ENCODE results near the gene OSBPL2. TPM values are rescaled to one million over a fixed set of nuclear protein-coding genes. Genes with fewer than 3 reads are reported as not detected.

Gene OSBPL2
- total RNA-seq, 2 experiments from 2014 or later: 30.2 to 30.9 TPM

DNA sequence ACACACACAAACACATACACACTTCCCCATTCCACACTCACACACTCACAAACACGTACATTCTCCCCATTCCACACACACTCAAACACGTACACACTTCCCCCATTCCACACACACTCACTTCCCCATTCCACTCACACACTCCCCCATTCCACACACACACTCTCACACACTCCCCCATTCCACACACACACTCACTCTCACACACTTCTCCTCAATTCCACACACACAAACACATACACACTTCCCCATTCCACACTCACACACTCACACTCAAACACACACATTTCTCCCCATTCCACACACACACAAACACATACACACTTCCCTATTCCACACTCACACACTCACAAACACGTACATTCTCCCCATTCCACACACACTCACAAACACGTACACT lies 8.7 kb upstream of the OSBPL2 start:
- POLR2A ChIA-PET: no interaction called here
- no peak overlapping the region for H3K27ac Mint-ChIP-seq
- H3K36me3 Mint-ChIP-seq (ENCODE audit: low read depth): no peaks in the 10 kb centered on the region
- CTCF ChIA-PET: no interaction called here
- DNase-seq: no peak
- no peaks in the 10 kb centered on the region for H3K9me3 Mint-ChIP-seq
- H3K4me1 Mint-ChIP-seq: no peaks in the 10 kb centered on the region
- peaks cover 2% of the 10 kb centered on the region for H3K27me3 Mint-ChIP-seq
- no peak overlapping the region for H3K4me3 Mint-ChIP-seq

- ChIA-PET POLR2A (no interaction called here), CTCF (no interaction called here)
- Mint-ChIP-seq H3K27me3 (no peaks in the 10 kb centered on the region), H3K4me3 (no peak overlapping the region), H3K27ac (no peak overlapping the region), H3K4me1 (no peaks in the 10 kb centered on the region), H3K9me3 (no peaks in the 10 kb centered on the region), H3K36me3 (ENCODE audit: low read depth) (no peaks in the 10 kb centered on the region)
- DNase-seq: no peak
These were observed 8.0 kb upstream of the OSBPL2 start for GRCh38 chr20:62230276-62230675.

GRCh38 chr20:62230696-62231095 lies 7.6 kb upstream of the OSBPL2 start:
- POLR2A ChIA-PET: no interaction called here
- Mint-ChIP-seq H3K27me3 (no peaks in the 10 kb centered on the region), H3K27ac (no peak overlapping the region), H3K4me1 (no peaks in the 10 kb centered on the region), H3K9me3 (no peaks in the 10 kb centered on the region), H3K36me3 (ENCODE audit: low read depth) (no peaks in the 10 kb centered on the region), H3K4me3 (no peak overlapping the region)
- CTCF ChIA-PET: no interaction called here
- no peak for DNase-seq

DNA sequence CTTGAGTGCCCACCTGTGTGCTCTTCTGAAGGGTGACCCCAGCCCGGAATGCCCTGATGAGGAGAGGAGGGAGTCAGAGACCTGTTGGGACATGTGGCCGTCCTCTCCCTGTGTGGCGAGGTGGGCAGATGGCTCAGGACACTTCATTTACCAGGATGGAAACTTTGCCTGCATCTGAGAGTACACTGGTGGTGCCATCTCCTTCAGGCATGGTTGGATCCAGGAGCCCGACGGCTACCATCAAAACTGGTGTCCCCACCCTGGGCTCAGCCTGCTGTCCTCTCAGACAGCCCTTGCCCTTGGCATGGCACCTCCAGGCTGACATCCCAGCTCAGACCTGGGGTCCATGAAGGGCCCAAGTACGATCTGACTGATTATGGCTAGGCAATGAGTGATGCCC lies 7.0 kb upstream of the OSBPL2 start:
- H3K4me1 Mint-ChIP-seq: no peaks in the 10 kb centered on the region
- POLR2A ChIA-PET: no interaction called here
- CTCF ChIA-PET: no interaction called here
- no peaks in the 10 kb centered on the region for H3K9me3 Mint-ChIP-seq
- H3K27me3 Mint-ChIP-seq: no peaks in the 10 kb centered on the region
- H3K27ac Mint-ChIP-seq: no peak overlapping the region
- H3K4me3 Mint-ChIP-seq: no peak overlapping the region
- no peak for DNase-seq
- no peaks in the 10 kb centered on the region for H3K36me3 Mint-ChIP-seq (ENCODE audit: low read depth)

GRCh38 chr20:62232194-62232593 lies 6.1 kb upstream of the OSBPL2 start:
- Mint-ChIP-seq H3K9me3 (no peaks in the 10 kb centered on the region), H3K27me3 (no peaks in the 10 kb centered on the region), H3K4me1 (no peaks in the 10 kb centered on the region), H3K27ac (no peak overlapping the region), H3K36me3 (ENCODE audit: low read depth) (no peaks in the 10 kb centered on the region), H3K4me3 (no peak overlapping the region)
- ChIA-PET POLR2A (no interaction called here), CTCF (interaction anchor here (0.6 kb wide), 1 partner anchor 576 kb away, joined by 3 read pairs; no protein-coding TSS in a partner anchor)
- DNase-seq: no peak

DNA sequence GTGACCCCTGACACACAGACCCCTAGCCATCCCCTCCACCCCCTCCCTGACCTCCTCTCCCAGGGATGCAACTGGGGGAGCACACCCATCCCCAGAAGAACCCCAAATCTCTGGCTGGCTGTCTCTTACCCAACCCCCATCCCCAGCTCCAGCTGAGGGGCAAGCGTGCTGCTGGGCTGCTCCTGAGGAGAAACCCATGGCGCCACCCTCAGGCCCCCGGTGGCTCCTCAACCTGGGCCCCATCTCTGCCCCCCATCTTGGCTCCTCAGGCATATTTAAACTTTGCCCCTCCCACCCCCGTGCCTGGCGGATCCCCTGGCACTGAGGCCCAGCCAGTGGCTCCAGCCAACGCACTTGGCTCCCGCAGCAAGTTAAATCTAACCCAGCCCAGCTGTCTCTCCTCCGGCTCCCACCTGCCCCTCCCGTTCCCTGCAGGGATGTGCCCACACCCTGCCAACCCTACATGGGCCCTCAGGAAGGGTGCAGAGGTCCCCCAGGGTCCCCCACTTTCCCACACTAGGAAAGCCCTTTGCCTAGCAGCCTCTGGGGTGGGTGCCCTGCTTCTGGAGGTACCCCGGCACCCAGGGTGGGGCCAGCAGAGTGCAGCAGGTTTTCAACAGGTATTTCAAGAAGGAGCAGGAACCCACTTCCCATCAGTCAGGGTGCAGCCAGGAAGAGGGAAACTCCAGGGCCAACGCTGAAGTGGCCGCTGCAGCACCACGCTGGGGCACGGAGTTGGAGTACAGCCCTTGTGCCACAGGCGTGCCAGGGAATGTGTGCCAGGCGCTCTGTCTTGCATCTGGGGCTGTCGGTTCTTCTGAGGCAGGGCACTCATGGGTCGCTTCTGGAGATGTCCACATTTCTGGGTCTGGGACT lies 5.3 kb upstream of the OSBPL2 start:
- H3K36me3 Mint-ChIP-seq (ENCODE audit: low read depth): no peaks in the 10 kb centered on the region
- ChIA-PET POLR2A (no interaction called here), CTCF (interaction anchor here (0.6 kb wide), 1 partner anchor 576 kb away, joined by 3 read pairs; no protein-coding TSS in a partner anchor)

DNA sequence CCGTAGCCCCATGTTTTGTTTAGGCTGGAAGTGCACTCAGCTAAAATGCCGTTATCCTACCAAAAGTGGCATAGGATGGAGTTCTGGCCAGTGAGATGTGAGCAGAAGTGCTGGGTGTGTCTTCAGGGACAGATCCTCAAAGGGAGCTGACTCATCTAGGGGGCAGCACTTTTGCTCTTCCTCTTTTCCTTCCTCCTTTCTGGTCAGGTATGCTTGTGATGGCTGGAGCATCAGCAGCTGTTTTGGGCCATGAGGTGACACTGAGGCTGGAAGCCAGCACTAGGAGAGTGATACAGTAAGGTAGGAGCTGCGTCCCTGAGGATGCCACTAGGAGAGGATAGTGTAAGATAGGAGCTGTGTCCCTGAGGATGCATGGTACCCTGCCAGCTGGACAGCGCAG lies 4.6 kb upstream of the OSBPL2 start:
- Mint-ChIP-seq H3K4me1 (peaks cover 6% of the 10 kb centered on the region), H3K4me3 (no peak overlapping the region), H3K9me3 (no peaks in the 10 kb centered on the region), H3K27me3 (no peaks in the 10 kb centered on the region), H3K36me3 (ENCODE audit: low read depth) (no peaks in the 10 kb centered on the region), H3K27ac (no peak overlapping the region)
- ChIA-PET POLR2A (no interaction called here), CTCF (no interaction called here)
- DNase-seq: no peak

More for the DNA sequence above, 5.3 kb upstream of the OSBPL2 start:
- Mint-ChIP-seq H3K9me3 (no peaks in the 10 kb centered on the region), H3K4me1 (peaks cover 5% of the 10 kb centered on the region), H3K4me3 (no peak overlapping the region), H3K27me3 (no peaks in the 10 kb centered on the region), H3K27ac (no peak overlapping the region)
- DNase-seq: no peak

- Mint-ChIP-seq H3K4me3 (no peak overlapping the region), H3K36me3 (ENCODE audit: low read depth) (no peaks in the 10 kb centered on the region), H3K9me3 (no peaks in the 10 kb centered on the region), H3K4me1 (peaks cover 10% of the 10 kb centered on the region), H3K27ac (no peak overlapping the region), H3K27me3 (no peaks in the 10 kb centered on the region)
- DNase-seq: no peak
- CTCF ChIA-PET: interaction anchor here (0.9 kb wide), 1 partner anchor 176 kb away, joined by 6 read pairs; no protein-coding TSS in a partner anchor
- POLR2A ChIA-PET: no interaction called here
These were observed 4.0 kb upstream of the OSBPL2 start for GRCh38 chr20:62234339-62234738.

- Mint-ChIP-seq H3K4me3 (no peak overlapping the region), H3K36me3 (ENCODE audit: low read depth) (no peaks in the 10 kb centered on the region), H3K9me3 (no peaks in the 10 kb centered on the region), H3K27ac (no peak overlapping the region), H3K27me3 (no peaks in the 10 kb centered on the region), H3K4me1 (peaks cover 17% of the 10 kb centered on the region)
- no peak for DNase-seq
- ChIA-PET POLR2A (no interaction called here), CTCF (interaction anchor here (0.9 to 2.0 kb wide), 2 partner anchors 12 to 175 kb away, joined by 5 to 6 read pairs; no protein-coding TSS in a partner anchor)
These were observed 3.1 kb upstream of the OSBPL2 start for GRCh38 chr20:62235001-62235776.

DNA sequence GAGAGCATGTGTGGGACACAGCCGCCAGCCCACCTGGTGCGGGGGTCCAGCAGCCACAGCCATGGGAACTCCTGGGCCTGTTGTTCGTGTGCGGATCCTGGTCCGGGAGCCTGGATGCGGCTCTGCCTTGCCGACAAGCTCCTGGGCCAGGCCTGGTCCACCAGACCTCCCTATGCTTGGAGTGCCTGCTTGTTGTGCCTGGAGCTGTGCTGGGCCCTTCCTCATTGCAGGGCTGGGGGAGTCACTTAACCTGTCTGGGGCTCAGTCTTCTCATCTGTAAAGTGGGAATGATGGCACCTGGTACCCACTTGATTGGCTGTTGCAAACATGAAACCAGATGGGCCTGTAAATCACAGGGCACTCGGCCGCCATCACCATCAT lies 2.6 kb upstream of the OSBPL2 start:
- DNase-seq: no peak
- Mint-ChIP-seq H3K36me3 (ENCODE audit: low read depth) (no peaks in the 10 kb centered on the region), H3K27ac (peak overlapping the region; percentile 11), H3K4me1 (peaks cover 23% of the 10 kb centered on the region), H3K27me3 (no peaks in the 10 kb centered on the region), H3K4me3 (no peak overlapping the region), H3K9me3 (no peaks in the 10 kb centered on the region)
- CTCF ChIA-PET: interaction anchor here (2.0 kb wide), 1 partner anchor 12 kb away, joined by 5 read pairs; no protein-coding TSS in a partner anchor
- POLR2A ChIA-PET: no interaction called here

- no peak overlapping the region for H3K4me3 Mint-ChIP-seq
- ChIA-PET POLR2A (no interaction called here), CTCF (interaction anchor here (2.0 kb wide), 1 partner anchor 13 kb away, joined by 5 read pairs; no protein-coding TSS in a partner anchor)
- no peaks in the 10 kb centered on the region for H3K36me3 Mint-ChIP-seq (ENCODE audit: low read depth)
- H3K9me3 Mint-ChIP-seq: no peaks in the 10 kb centered on the region
- H3K27me3 Mint-ChIP-seq: no peaks in the 10 kb centered on the region
- H3K27ac Mint-ChIP-seq: peak overlapping the region; percentile 11
- peaks cover 26% of the 10 kb centered on the region for H3K4me1 Mint-ChIP-seq
- no peak for DNase-seq
These were observed 2.1 kb upstream of the OSBPL2 start for GRCh38 chr20:62236200-62236599.

DNA sequence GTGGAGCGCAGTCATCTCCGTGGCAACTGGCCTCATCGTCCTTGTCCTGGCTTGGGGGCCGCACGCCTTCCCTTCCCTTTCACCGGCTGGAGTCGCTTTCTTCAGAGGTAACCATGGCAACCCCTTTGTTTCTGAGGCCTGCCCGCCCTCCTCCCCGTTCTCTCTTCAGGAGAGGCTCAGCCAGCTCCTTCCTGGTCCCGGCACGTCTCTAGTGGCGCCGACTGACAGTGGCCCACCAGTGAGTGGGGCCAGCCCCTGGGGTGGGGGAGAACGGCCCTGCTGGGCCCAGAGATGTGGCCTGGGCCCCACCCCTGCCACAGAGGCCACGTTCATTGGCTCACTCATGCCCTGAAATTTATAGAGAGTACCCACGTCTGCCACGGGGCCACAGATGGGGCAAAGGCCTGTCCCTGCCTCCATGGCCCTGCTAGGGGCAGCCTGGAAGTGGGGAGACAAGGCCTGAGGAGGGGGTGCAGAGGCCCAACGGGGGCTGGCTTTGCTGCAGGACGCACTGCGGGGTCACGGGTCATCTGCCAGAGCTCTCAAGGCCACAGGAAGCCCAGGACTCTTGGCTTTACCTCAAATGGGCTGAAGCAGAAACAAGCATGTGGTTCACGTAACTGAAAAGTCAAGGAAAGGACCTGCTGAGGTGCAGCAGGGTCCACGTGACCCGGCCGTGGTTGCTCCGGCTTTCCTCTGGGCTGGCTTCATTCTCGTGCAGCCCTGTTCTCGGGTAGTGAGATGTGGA lies 1.4 kb upstream of the OSBPL2 start:
- Mint-ChIP-seq H3K4me3 (no peak overlapping the region), H3K27ac (no peak overlapping the region), H3K27me3 (no peaks in the 10 kb centered on the region), H3K9me3 (no peaks in the 10 kb centered on the region), H3K4me1 (peaks cover 33% of the 10 kb centered on the region), H3K36me3 (ENCODE audit: low read depth) (peaks cover 5% of the 10 kb centered on the region)
- no peak for DNase-seq
- ChIA-PET CTCF (interaction anchor here (2.0 kb wide), 1 partner anchor 14 kb away, joined by 5 read pairs; no protein-coding TSS in a partner anchor), POLR2A (no interaction called here)

GRCh38 chr20:62237514-62237800 lies 864 bp upstream of the OSBPL2 start:
- POLR2A ChIA-PET: no interaction called here
- CTCF ChIA-PET: no interaction called here

More at GRCh38 chr20:62237514-62237800, 864 bp upstream of the OSBPL2 start:
- Mint-ChIP-seq H3K27ac (peak overlapping the region; percentile 91), H3K27me3 (no peaks in the 10 kb centered on the region), H3K4me1 (peaks cover 38% of the 10 kb centered on the region), H3K4me3 (peak overlapping the region; percentile 69), H3K9me3 (no peaks in the 10 kb centered on the region), H3K36me3 (ENCODE audit: low read depth) (peaks cover 5% of the 10 kb centered on the region)
- DNase-seq: no peak
